Dedifferentiated amniotic fluid mesenchymal stem cell (primary cell): ENCODE results near the gene POLE4.

Source experiments
- DNase-seq: peaks from one replicate; pipeline ENCODE4 v3.0.0-alpha.2; 2016; ENCODE audit errors: extremely low spot score

Gene POLE4

GRCh38 chr2:74991977-74992376, 33.5 kb downstream of the POLE4 start:
- DNase-seq: no peak

GRCh38 chr2:74999468-74999867, 41.0 kb downstream of the POLE4 start:
- DNase-seq: no peak

- no peak for DNase-seq
These were observed 43.6 kb downstream of the POLE4 start for GRCh38 chr2:75002007-75002406.

GRCh38 chr2:75003276-75003675, 44.8 kb downstream of the POLE4 start:
- DNase-seq: no peak

DNA sequence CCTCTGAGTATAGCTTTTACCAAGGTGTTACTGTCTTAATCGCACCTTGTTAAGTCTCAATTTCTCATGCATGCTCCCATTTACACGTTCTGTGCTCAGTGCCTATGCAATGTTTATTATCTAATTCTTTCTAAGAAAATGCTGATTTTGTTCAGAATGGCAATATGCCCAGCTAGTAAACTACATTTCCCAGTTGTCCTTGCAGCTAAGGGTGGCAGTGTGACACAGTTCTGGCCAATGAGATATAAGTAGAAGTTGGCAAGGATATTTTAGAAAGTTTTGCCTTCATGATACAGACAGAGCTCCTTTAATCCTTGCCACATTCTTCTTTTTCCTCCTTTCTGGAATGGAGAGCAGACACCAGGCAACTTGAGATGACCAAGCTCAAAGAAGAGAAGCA, 45.3 kb downstream of the POLE4 start:
- DNase-seq: no peak

GRCh38 chr2:75006041-75006440, 47.6 kb downstream of the POLE4 start:
- DNase-seq: no peak

GRCh38 chr2:75007061-75007460, 48.6 kb downstream of the POLE4 start:
- DNase-seq: no peak

- DNase-seq: no peak
These were observed 49.4 kb downstream of the POLE4 start for GRCh38 chr2:75007819-75008218.

DNA sequence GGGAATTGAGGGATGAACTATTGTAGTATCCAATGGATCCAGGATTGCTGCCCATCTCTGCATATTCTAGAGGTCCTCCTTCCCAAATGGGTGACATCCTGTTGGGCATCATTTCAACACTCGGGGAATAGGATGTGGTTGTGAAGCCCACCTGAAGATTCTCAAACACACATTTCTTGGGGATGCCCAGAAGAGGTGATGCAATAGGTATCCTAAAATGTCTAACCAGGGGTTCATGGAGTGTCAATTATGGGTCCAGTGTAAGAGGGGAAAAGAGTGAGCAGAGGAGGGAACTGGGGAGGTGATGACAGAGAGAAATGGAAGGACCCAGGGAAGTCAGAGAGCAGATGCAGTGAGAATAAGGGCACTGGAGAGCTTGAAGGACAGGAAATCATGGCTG, 52.1 kb downstream of the POLE4 start:
- DNase-seq: no peak

DNA sequence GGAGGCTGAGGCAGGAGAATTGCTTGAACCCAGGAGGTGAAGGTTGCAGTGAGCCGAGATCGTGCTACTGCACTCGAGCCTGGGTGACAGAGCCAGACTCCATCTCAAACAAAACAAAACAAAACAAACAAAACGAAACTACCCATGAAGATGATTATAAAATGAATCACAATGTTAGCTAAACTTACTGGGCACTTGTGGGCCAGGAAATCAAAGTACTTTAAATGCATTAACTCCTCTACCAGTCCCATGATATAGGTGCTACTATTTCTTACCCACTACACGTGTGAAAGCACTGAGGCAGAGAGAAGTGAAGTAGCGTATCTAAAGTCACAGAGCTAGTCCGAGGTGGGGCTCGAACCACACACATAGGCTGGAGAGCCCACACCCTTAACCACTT, 53.6 kb downstream of the POLE4 start:
- no peak for DNase-seq

DNA sequence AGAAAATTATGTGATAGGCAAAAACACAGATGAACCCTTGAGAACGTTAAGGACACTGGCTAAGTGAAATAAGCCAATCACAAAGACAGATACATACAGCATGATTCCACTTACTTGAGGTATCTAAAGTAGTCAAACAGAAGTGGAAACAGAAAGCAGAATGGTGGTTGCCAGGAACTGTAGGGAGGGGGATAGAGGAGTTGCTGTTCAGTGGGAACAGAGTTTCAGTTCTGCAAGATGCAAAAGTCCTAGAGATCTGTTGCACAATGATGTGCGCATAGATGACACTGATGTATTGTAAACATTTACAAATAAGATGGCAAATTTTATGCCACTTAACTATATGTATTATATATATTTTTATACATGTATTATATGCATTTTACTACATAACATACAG, 59.7 kb downstream of the POLE4 start:
- no peak for DNase-seq
